ENCODE results near the gene PTPRM. TPM values are rescaled to one million over a fixed set of nuclear protein-coding genes. Genes with fewer than 3 reads are reported as not detected.

Gene PTPRM
- total RNA-seq, 1 experiment from 2014 or later = 1.6 TPM

GRCh38 chr18:8176109-8176508 lies 609.0 kb downstream of the PTPRM start:
- intact Hi-C loops (cut with micrococcal nuclease; ENCODE audit: unreplicated experiment) = no loop called here
- BruUV-seq (replicated peaks) = no TSS peak

GRCh38 chr18:8176554-8176953 lies 609.4 kb downstream of the PTPRM start:
- no peak for ATAC-seq
- no peaks in the 10 kb centered on the region for H3K9me3 ChIP-seq (ENCODE audit: control insufficient read depth, insufficient read depth, low read depth, low read length)
- no peak overlapping the region for H3K27ac ChIP-seq (ENCODE audit: low read length)
- DNase-seq (ENCODE audit: low read depth, low spot score) = no peak
- no peaks in the 10 kb centered on the region for H3K4me1 ChIP-seq (ENCODE audit: control insufficient read depth, insufficient read depth, low read length)
- TF ChIP-seq SIN3A (IDR thresholded peaks at IDR 0.05; ENCODE audit: borderline replicate concordance, insufficient read depth, low read depth, low read length) (no peak), TCF7L2 (IDR thresholded peaks at IDR 0.05; ENCODE audit: low read depth, low read length) (no peak), POLR2AphosphoS5 (IDR thresholded peaks at IDR 0.05; ENCODE audit: low read depth, low read length) (no peak), REST (IDR thresholded peaks at IDR 0.05; ENCODE audit: insufficient read depth in 1 of 2, low read depth in 2 of 2, low read length in 1 of 2) (no peak)
- TF ChIP-seq, protein P1, sequence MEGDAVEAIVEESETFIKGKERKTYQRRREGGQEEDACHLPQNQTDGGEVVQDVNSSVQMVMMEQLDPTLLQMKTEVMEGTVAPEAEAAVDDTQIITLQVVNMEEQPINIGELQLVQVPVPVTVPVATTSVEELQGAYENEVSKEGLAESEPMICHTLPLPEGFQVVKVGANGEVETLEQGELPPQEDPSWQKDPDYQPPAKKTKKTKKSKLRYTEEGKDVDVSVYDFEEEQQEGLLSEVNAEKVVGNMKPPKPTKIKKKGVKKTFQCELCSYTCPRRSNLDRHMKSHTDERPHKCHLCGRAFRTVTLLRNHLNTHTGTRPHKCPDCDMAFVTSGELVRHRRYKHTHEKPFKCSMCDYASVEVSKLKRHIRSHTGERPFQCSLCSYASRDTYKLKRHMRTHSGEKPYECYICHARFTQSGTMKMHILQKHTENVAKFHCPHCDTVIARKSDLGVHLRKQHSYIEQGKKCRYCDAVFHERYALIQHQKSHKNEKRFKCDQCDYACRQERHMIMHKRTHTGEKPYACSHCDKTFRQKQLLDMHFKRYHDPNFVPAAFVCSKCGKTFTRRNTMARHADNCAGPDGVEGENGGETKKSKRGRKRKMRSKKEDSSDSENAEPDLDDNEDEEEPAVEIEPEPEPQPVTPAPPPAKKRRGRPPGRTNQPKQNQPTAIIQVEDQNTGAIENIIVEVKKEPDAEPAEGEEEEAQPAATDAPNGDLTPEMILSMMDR (IDR thresholded peaks at IDR 0.05) = no peak
- ChIA-PET CTCF (no interaction called here), POLR2A (no interaction called here)
- H3K4me3 ChIP-seq (ENCODE audit: low read depth in 2 of 2, low read length in 2 of 2) = no peak overlapping the region
- intact Hi-C loops (cut with micrococcal nuclease; ENCODE audit: unreplicated experiment) (no loop called here), in situ Hi-C loops (cut with HindIII; ENCODE audit: low pct_unique_long_range_greater_than_20kb, low sequenced_read_pairs) (no loop called here)
- no peaks in the 10 kb centered on the region for H3K27me3 ChIP-seq (ENCODE audit: control insufficient read depth, insufficient read depth, low read length)
- no TSS peak for BruUV-seq (replicated peaks)
- no peaks in the 10 kb centered on the region; the same call in 1 of the 2 replicates for H3K36me3 ChIP-seq (ENCODE audit: control insufficient read depth, insufficient read depth, low read length)

More at GRCh38 chr18:8176109-8176508, 609.0 kb downstream of the PTPRM start:
- DNase-seq (ENCODE audit: low read depth, low spot score) = no peak
- no peak for ATAC-seq
- H3K9me3 ChIP-seq (ENCODE audit: control insufficient read depth, insufficient read depth, low read depth, low read length) = no peaks in the 10 kb centered on the region
- ChIA-PET CTCF (no interaction called here), POLR2A (no interaction called here)
- H3K4me1 ChIP-seq (ENCODE audit: control insufficient read depth, insufficient read depth, low read length) = no peaks in the 10 kb centered on the region
- TF ChIP-seq SIN3A (IDR thresholded peaks at IDR 0.05; ENCODE audit: borderline replicate concordance, insufficient read depth, low read depth, low read length) (no peak), REST (IDR thresholded peaks at IDR 0.05; ENCODE audit: insufficient read depth in 1 of 2, low read depth in 2 of 2, low read length in 1 of 2) (no peak), POLR2AphosphoS5 (IDR thresholded peaks at IDR 0.05; ENCODE audit: low read depth, low read length) (no peak), TCF7L2 (IDR thresholded peaks at IDR 0.05; ENCODE audit: low read depth, low read length) (no peak)
- TF ChIP-seq, protein P1 (IDR thresholded peaks at IDR 0.05) = no peak
- no peaks in the 10 kb centered on the region for H3K27me3 ChIP-seq (ENCODE audit: control insufficient read depth, insufficient read depth, low read length)
- no peak overlapping the region for H3K27ac ChIP-seq (ENCODE audit: low read length)
- no peak overlapping the region for H3K4me3 ChIP-seq (ENCODE audit: low read depth in 2 of 2, low read length in 2 of 2)
- no peaks in the 10 kb centered on the region; the same call in 1 of the 2 replicates for H3K36me3 ChIP-seq (ENCODE audit: control insufficient read depth, insufficient read depth, low read length)
- in situ Hi-C loops (cut with HindIII; ENCODE audit: low pct_unique_long_range_greater_than_20kb, low sequenced_read_pairs) = no loop called here

All from Panc1 (cell line).